Heart left ventricle (tissue), 13 donors: ENCODE measurements around the gene OR6C68.

Experiments
- CTCF ChIP-seq, 12 donors: fragments of 200-600 bp; sonication (generic) in 4 of 12; IDR thresholded peaks; one replicate each; pipeline versions ENCODE4 v1.5.0 to v1.8.0; 2018 to 2022; ENCODE audit warnings: antibody characterized with exemption in 12 of 12, mild to moderate bottlenecking in 5 of 12
- POLR2A ChIP-seq, 2 donors: fragments of 450-650 bp; IDR thresholded peaks; one replicate each; pipeline ENCODE4 v1.6.1; 2017; ENCODE audit warnings: antibody characterized with exemption in 2 of 2, mild to moderate bottlenecking in 2 of 2, moderate library complexity in 2 of 2
- donor health status: ischemic (EF 13 %, LVEDD 7.1; RV severe dilation, severe dysfunction).
- donor health status: DM: no; HTN: yes; CAD: no.
- donor health status: DM: no; HTN: no; CAD: no.
- donor health status: ischemic (EF 25% LVEDD 6.9; RV normal size, moderate dysfunction).
- donor health status: ischemic (EF 25% LVEDD 5.7; RV mildly dilated, moderate dysfunction).
- donor health status: ischemic (EF 35%, LVEDD 5.7; RV mildly dilated, moderate dysfunction).
- donor health status: nonischemic (EF 11% LVEDD 7.7; RV severe dilation, severe dysfunction).
- donor health status: DM: yes; HTN: yes; CAD: no.
- donor health status: PGD.
- donor health status: ischemic (EF 29% LVEDD 5.4; RV normal size, mild dysfunction).
- donor health status: nonischemic (EF 23%, LVEDD 6.1; RV moderate dilation, normal function).

GRCh38 chr12:55492078-55492477 lies at the start of gene OR6C68:
- TF ChIP-seq CTCF (IDR thresholded peaks at IDR 0.05) (no peak), POLR2A (IDR thresholded peaks at IDR 0.05) (no peak)
